GM12878 (cell line): ENCODE measurements around the gene TCF4.

Source experiments
- ASH2L ChIP-seq: fragments of 300-600, 200-600 bp; sonication (generic); IDR thresholded peaks from 2 replicates; pipeline ENCODE4 v1.6.1; 2017; ENCODE audit warnings: low read depth, mild to moderate bottlenecking, borderline replicate concordance
- BCL3 ChIP-seq: IDR thresholded peaks from 2 replicates; pipeline ENCODE4 v1.6.1; 2011; ENCODE audit warnings: borderline replicate concordance, low read depth, mild to moderate bottlenecking, moderate library complexity, low read length; ENCODE audit not compliant: insufficient read depth, poor library complexity, severe bottlenecking
- CTCF ChIP-seq, 3 experiments: IDR thresholded peaks in 2 of 3; conservative IDR thresholded peaks in 1 of 3; 2 replicates each; pipeline ENCODE4 v1.5.1; 2011; ENCODE audit warnings: low read depth in 3 of 3, low read length in 3 of 3, mild to moderate bottlenecking in 3 of 3, control low read depth in 2 of 3, moderate library complexity in 2 of 3, inconsistent platforms in 1 of 3, mixed read lengths in 1 of 3; ENCODE audit not compliant: control insufficient read depth in 2 of 3, insufficient read depth in 1 of 3; ENCODE audit errors: extremely low read depth in 1 of 3
- CUX1 ChIP-seq: IDR thresholded peaks from 2 replicates; pipeline ENCODE4 v1.6.1; 2012; ENCODE audit warnings: improper control_type of control experiment, low read depth, low read length; ENCODE audit not compliant: insufficient replicate concordance
- FOS ChIP-seq: IDR thresholded peaks from 3 replicates; pipeline ENCODE4 v1.6.1; 2011; ENCODE audit warnings: borderline replicate concordance; ENCODE audit not compliant: insufficient read length; ENCODE audit errors: extremely low read depth
- SRF ChIP-seq, 2 experiments: IDR thresholded peaks; 2 replicates each; pipeline ENCODE4 v1.6.1; 2011; ENCODE audit warnings: low read depth in 2 of 2, low read length in 2 of 2, mild to moderate bottlenecking in 1 of 2, moderate library complexity in 1 of 2

- TF ChIP-seq CTCF (IDR thresholded peaks at IDR 0.05 in 2 of 3, conservative IDR thresholded peaks at IDR 0.05 in 1 of 3; ENCODE audit: control insufficient read depth in 2 of 3, extremely low read depth in 1 of 3, insufficient read depth in 1 of 3, low read depth in 3 of 3, low read length in 3 of 3) = no peak
- no peak for TF ChIP-seq CUX1
- TF ChIP-seq FOS = no peak
- no peak for TF ChIP-seq ASH2L
- TF ChIP-seq SRF (IDR thresholded peaks at IDR 0.05; ENCODE audit: low read depth in 2 of 2, low read length in 2 of 2) = no peak
- TF ChIP-seq BCL3 = no peak
These were observed 40.3 kb downstream of the TCF4 start for GRCh38 chr18:55547705-55548056.
